Keratinocyte (primary cell): ENCODE results near the gene SUPT6H. TPM values are rescaled to one million over a fixed set of nuclear protein-coding genes. Genes with fewer than 3 reads are reported as not detected.

ENCODE experiments used
- DNase-seq: peaks from one replicate; pipeline ENCODE4 v3.0.0-alpha.2; 2011; ENCODE audit warnings: low read depth, missing footprints, low spot score
- FAIRE-seq: peaks from 2 replicates; lab custom pipeline; 2011; peaks lifted over from hg19 to GRCh38; lab: Jason Lieb, UNC
- H2AFZ ChIP-seq: 2 replicates; pipeline ENCODE4 v1.6.0; 2012; ENCODE audit warnings: low read length, control low read depth, inconsistent platforms; ENCODE audit not compliant: control insufficient read depth
- H3K27ac ChIP-seq: 2 replicates; pipeline ENCODE4 v1.5.1; 2011; ENCODE audit warnings: low read length; ENCODE audit not compliant: control insufficient read depth, insufficient read depth
- H3K27me3 ChIP-seq: 3 replicates; pipeline ENCODE4 v1.6.0; 2011; ENCODE audit warnings: low read length; ENCODE audit not compliant: control insufficient read depth, insufficient read depth; ENCODE audit errors: extremely low read depth
- H3K36me3 ChIP-seq, 2 experiments: 2 replicates in 1 of 2; 3 replicates in 1 of 2; pipeline ENCODE4 v1.5.1; 2011; ENCODE audit warnings: low read length in 2 of 2, mild to moderate bottlenecking in 1 of 2; ENCODE audit not compliant: control insufficient read depth in 2 of 2, insufficient read depth in 2 of 2; ENCODE audit errors: extremely low read depth in 1 of 2
- H3K4me1 ChIP-seq: 3 replicates; pipeline ENCODE4 v1.5.1; 2011; ENCODE audit warnings: low read length; ENCODE audit not compliant: control insufficient read depth, insufficient read depth; ENCODE audit errors: extremely low read depth
- H3K4me2 ChIP-seq: 3 replicates; pipeline ENCODE4 v1.6.0; 2011; ENCODE audit warnings: low read depth, low read length; ENCODE audit not compliant: control insufficient read depth, insufficient read depth; ENCODE audit errors: extremely low read depth
- H3K4me3 ChIP-seq, 3 experiments: fragments of 200-600 bp in 1 of 3; sonication (generic) in 1 of 3; 2 replicates in 2 of 3; 3 replicates in 1 of 3; pipeline ENCODE4 v1.5.1; 2011 to 2016; ENCODE audit warnings: low read length in 3 of 3, mild to moderate bottlenecking in 3 of 3, control low read depth in 2 of 3, inconsistent platforms in 1 of 3, low read depth in 1 of 3, mixed read lengths in 1 of 3, mixed run types in 1 of 3, moderate library complexity in 1 of 3; ENCODE audit not compliant: control insufficient read depth in 2 of 3, insufficient read depth in 2 of 3; ENCODE audit errors: extremely low read depth in 1 of 3
- H3K79me2 ChIP-seq: 2 replicates; pipeline ENCODE4 v1.6.0; 2012; ENCODE audit warnings: low read length; ENCODE audit not compliant: control insufficient read depth, insufficient read depth
- H3K9ac ChIP-seq: 3 replicates; pipeline ENCODE4 v1.6.0; 2011; ENCODE audit warnings: low read length; ENCODE audit not compliant: control insufficient read depth, insufficient read depth; ENCODE audit errors: extremely low read depth
- H3K9me1 ChIP-seq: 3 replicates; pipeline ENCODE4 v1.6.0; 2011; ENCODE audit warnings: low read length; ENCODE audit not compliant: control insufficient read depth, insufficient read depth; ENCODE audit errors: extremely low read depth
- H3K9me3 ChIP-seq: 2 replicates; pipeline ENCODE4 v1.5.1; 2012; ENCODE audit warnings: low read depth, low read length; ENCODE audit not compliant: control insufficient read depth
- H4K20me1 ChIP-seq: 3 replicates; pipeline ENCODE4 v1.6.0; 2011; ENCODE audit warnings: low read length; ENCODE audit not compliant: control insufficient read depth, insufficient read depth; ENCODE audit errors: extremely low read depth
- CTCF ChIP-seq, 3 experiments: IDR thresholded peaks in 1 of 3; conservative IDR thresholded peaks in 1 of 3; optimal IDR thresholded peaks in 1 of 3; 2 replicates in 2 of 3; 3 replicates in 1 of 3; pipeline versions ENCODE3 to v1.5.1; 2011; ENCODE audit warnings: low read length in 3 of 3, mild to moderate bottlenecking in 3 of 3, moderate library complexity in 2 of 3, control low read depth in 1 of 3, inconsistent platforms in 1 of 3; ENCODE audit not compliant: insufficient read depth in 2 of 3; ENCODE audit errors: extremely low read depth in 1 of 3
- EZH2 ChIP-seq: IDR thresholded peaks from one replicate; pipeline ENCODE4 v1.6.1; 2012; ENCODE audit warnings: inconsistent platforms, mild to moderate bottlenecking, low read length, moderate library complexity
- dilution Hi-C: fragments of 300-500 bp; cut with MboI; formaldehyde crosslinking; loops from one replicate; pipeline ENCODE4 v1.7.0; 2020; ENCODE audit warnings: low sequenced_read_pairs; ENCODE audit not compliant: extremely low pct_ligation_motif_present
- polyA plus RNA-seq, 5 experiments: library from polyadenylated mRNA; depleted of rRNA in 3 of 5; stranded (reverse) in 3 of 5; stranded (forward) in 1 of 5; unstranded in 1 of 5; fragments of >200 nt; gene quantifications; 1 replicate in 1 of 5; 2 replicates in 3 of 5; 3 replicates in 1 of 5; pipeline versions ENCODE4 v1.2.1 to v1.2.3, GENCODE V29; 2011 to 2012; ENCODE audit warnings: missing spikeins in 2 of 5, low read depth in 1 of 5, low replicate concordance in 1 of 5

The SUPT6H gene
- polyA plus RNA-seq, 1 donor (not counting 4 experiments of a cell fraction or from before 2014, with no cell fraction given) = 32.1 TPM

GRCh38 chr17:28702752-28703150, 40.7 kb downstream of the SUPT6H start:
- H4K20me1 ChIP-seq = no peaks in the 10 kb centered on the region
- no peaks in the 10 kb centered on the region for H3K27me3 ChIP-seq
- H3K9me3 ChIP-seq = no peaks in the 10 kb centered on the region
- H3K4me1 ChIP-seq = no peaks in the 10 kb centered on the region
- H2AFZ ChIP-seq = no peak overlapping the region
- no peak for TF ChIP-seq EZH2
- no peak for TF ChIP-seq CTCF (optimal IDR thresholded peaks at IDR 0.05 in 1 of 3, IDR thresholded peaks at IDR 0.05 in 1 of 3, conservative IDR thresholded peaks at IDR 0.05 in 1 of 3; ENCODE audit: extremely low read depth in 1 of 3, insufficient read depth in 2 of 3, low read length in 3 of 3)
- no peaks in the 10 kb centered on the region for H3K9me1 ChIP-seq
- FAIRE-seq = no peak
- H3K4me3 ChIP-seq = no peak overlapping the region
- H3K79me2 ChIP-seq = no peaks in the 10 kb centered on the region
- dilution Hi-C loops = no loop called here
- no peak overlapping the region for H3K4me2 ChIP-seq
- no peak for DNase-seq
- H3K27ac ChIP-seq = no peak overlapping the region
- H3K9ac ChIP-seq = no peak overlapping the region
- H3K36me3 ChIP-seq = peaks cover 41 to 49% of the 10 kb centered on the region in 2 experiments

- Histone ChIP-seq H3K79me2 (no peaks in the 10 kb centered on the region), H3K27me3 (no peaks in the 10 kb centered on the region), H3K9ac (no peak overlapping the region), H3K27ac (no peak overlapping the region), H3K4me2 (no peak overlapping the region), H3K9me3 (no peaks in the 10 kb centered on the region), H3K4me3 (no peak overlapping the region), H4K20me1 (no peaks in the 10 kb centered on the region), H3K4me1 (no peaks in the 10 kb centered on the region), H2AFZ (no peak overlapping the region), H3K36me3 (peaks cover 33 to 42% of the 10 kb centered on the region in 2 experiments), H3K9me1 (no peaks in the 10 kb centered on the region)
- FAIRE-seq (no peak), DNase-seq (no peak)
- TF ChIP-seq CTCF (optimal IDR thresholded peaks at IDR 0.05 in 1 of 3, IDR thresholded peaks at IDR 0.05 in 1 of 3, conservative IDR thresholded peaks at IDR 0.05 in 1 of 3; ENCODE audit: extremely low read depth in 1 of 3, insufficient read depth in 2 of 3, low read length in 3 of 3) = no peak
- no peak for TF ChIP-seq EZH2
- dilution Hi-C loops = no loop called here
Observed at GRCh38 chr17:28703552-28704218, 41.7 kb downstream of the SUPT6H start.
